HFFc6 (cell line): Measurements from ENCODE around the gene MASP2. TPM values are rescaled to one million over a fixed set of nuclear protein-coding genes. Genes with fewer than 3 reads are reported as not detected.
"Not testable (repeated sequence)": the region's sequence is repeated elsewhere in the genome, so short reads cannot be mapped to it uniquely, and the experiment has no call there.

Source experiments
- DNase-seq: peaks from one replicate; pipeline ENCODE4 v3.0.0-alpha.2; 2018
- H3K27ac Mint-ChIP-seq: 2 replicates; pipeline ENCODE4 v1.8.0; 2020; ENCODE audit warnings: mild to moderate bottlenecking, mixed read lengths
- H3K27me3 Mint-ChIP-seq: 2 replicates; pipeline ENCODE4 v1.8.0; 2021; ENCODE audit warnings: mild to moderate bottlenecking, moderate library complexity, mixed read lengths; ENCODE audit not compliant: insufficient read depth
- H3K36me3 Mint-ChIP-seq: 2 replicates; pipeline ENCODE4 v1.8.0; 2021; ENCODE audit warnings: low read depth, mixed read lengths
- H3K4me1 Mint-ChIP-seq: 2 replicates; pipeline ENCODE4 v1.8.0; 2020; ENCODE audit warnings: low read depth, mixed read lengths
- H3K4me3 Mint-ChIP-seq: 2 replicates; pipeline ENCODE4 v1.8.0; 2020; ENCODE audit warnings: mild to moderate bottlenecking, moderate library complexity, mixed read lengths
- H3K9me3 Mint-ChIP-seq: 2 replicates; pipeline ENCODE4 v1.8.0; 2020; ENCODE audit warnings: mild to moderate bottlenecking, mixed read lengths
- CTCF ChIP-seq: fragments of 200-600 bp; sonication (generic); IDR thresholded peaks from 2 replicates; pipeline ENCODE4 v1.5.0; 2021; ENCODE audit warnings: antibody characterized with exemption, mild to moderate bottlenecking
- total RNA-seq, 6 experiments: library from RNA; stranded (reverse); fragmentation: NEBNext Ultra II Directional; extraction: Animal tissue kit (Norgen Biotek cat#: 25700); gene quantifications; 2 replicates in 1 of 6; 3 replicates in 5 of 6; pipeline ENCODE4 v1.2.3, GENCODE V29; 2021

The MASP2 gene
- total RNA-seq, 6 experiments from 2014 or later, result 0.12 TPM; not detected in 5

- Mint-ChIP-seq H3K9me3 (no peaks in the 10 kb centered on the region), H3K4me1 (no peaks in the 10 kb centered on the region; the same call in 1 of the 2 replicates), H3K27ac (no peak overlapping the region; the same call in 1 of the 2 replicates), H3K4me3 (no peak overlapping the region), H3K36me3 (no peaks in the 10 kb centered on the region; the same call in 1 of the 2 replicates), H3K27me3 (peaks cover 4% of the 10 kb centered on the region)
- TF ChIP-seq CTCF, result no peak
- DNase-seq, result no peak
Measured at GRCh38 chr1:11051781-11052511, 4.9 kb upstream of the MASP2 start.

GRCh38 chr1:11051121-11051520, 4.1 kb upstream of the MASP2 start:
- not testable (repeated sequence) for H3K27ac Mint-ChIP-seq, H3K4me1 Mint-ChIP-seq, H3K4me3 Mint-ChIP-seq, H3K9me3 Mint-ChIP-seq, DNase-seq, H3K36me3 Mint-ChIP-seq, H3K27me3 Mint-ChIP-seq

GRCh38 chr1:11046270-11046566, 821 bp downstream of the MASP2 start:
- H3K4me1 Mint-ChIP-seq, result no peaks in the 10 kb centered on the region

GRCh38 chr1:11045428-11046269, 1.4 kb downstream of the MASP2 start:
- H3K9me3 Mint-ChIP-seq, result no peaks in the 10 kb centered on the region
- TF ChIP-seq CTCF, result no peak
- H3K36me3 Mint-ChIP-seq, result no peaks in the 10 kb centered on the region
- no peak overlapping the region for H3K27ac Mint-ChIP-seq
- no peak for DNase-seq
- no peak overlapping the region for H3K4me3 Mint-ChIP-seq
- no peaks in the 10 kb centered on the region for H3K4me1 Mint-ChIP-seq
- peaks cover 3% of the 10 kb centered on the region for H3K27me3 Mint-ChIP-seq

More at GRCh38 chr1:11046270-11046566, 821 bp downstream of the MASP2 start:
- DNase-seq, result no peak
- Mint-ChIP-seq H3K27ac (no peak overlapping the region), H3K27me3 (peaks cover 3% of the 10 kb centered on the region), H3K4me3 (no peak overlapping the region), H3K9me3 (no peaks in the 10 kb centered on the region), H3K36me3 (no peaks in the 10 kb centered on the region)
- TF ChIP-seq CTCF, result no peak

- TF ChIP-seq CTCF, result no peak
- H3K4me1 Mint-ChIP-seq, result no peaks in the 10 kb centered on the region
- H3K27me3 Mint-ChIP-seq, result peaks cover 3% of the 10 kb centered on the region
- no peak for DNase-seq
- no peaks in the 10 kb centered on the region for H3K9me3 Mint-ChIP-seq
- no peaks in the 10 kb centered on the region for H3K36me3 Mint-ChIP-seq
- no peak overlapping the region for H3K4me3 Mint-ChIP-seq
- no peak overlapping the region for H3K27ac Mint-ChIP-seq
Measured at GRCh38 chr1:11044849-11045427, 2.1 kb downstream of the MASP2 start.
